Measurements from ENCODE around the gene TMEM165.

The TMEM165 gene

DNA sequence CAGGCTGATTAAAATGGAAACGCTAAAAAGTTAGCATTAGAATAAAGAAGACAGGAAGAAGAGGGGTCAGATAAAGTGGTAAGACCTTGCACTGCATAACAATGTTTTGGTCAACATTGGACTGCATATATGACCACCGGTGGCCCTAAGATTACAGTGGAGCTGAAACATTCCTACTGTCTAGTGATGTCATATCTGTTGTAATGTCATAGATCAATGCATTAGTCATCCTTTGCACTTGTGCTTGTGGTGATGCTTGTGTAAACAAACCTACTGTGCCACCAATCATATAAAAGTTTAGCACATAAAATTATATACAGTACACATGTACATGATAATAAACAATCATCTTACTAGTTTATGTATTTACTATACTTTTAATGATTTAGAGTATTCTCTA is 73.0 kb downstream of the TMEM165 start:
- no peak for DNase-seq

GRCh38 chr4:55469979-55470378 is 74.2 kb downstream of the TMEM165 start:
- no peak for DNase-seq

All from NCI-H2081 treated with DMSO at 0.1 percent for 48 hours (cell line).